Nephron progenitor cell (in vitro differentiated cells): ENCODE results near the gene CD300H.
"Not testable (repeated sequence)": the region's sequence is repeated elsewhere in the genome, so short reads cannot be mapped to it uniquely, and the experiment has no call there.

Experiments used
- DNase-seq: peaks from one replicate; pipeline ENCODE4 v3.0.0; 2021
- H3K27ac Mint-ChIP-seq: 2 replicates; pipeline ENCODE4 v1.8.0; 2021; ENCODE audit warnings: mild to moderate bottlenecking, moderate library complexity, mixed read lengths
- H3K27me3 Mint-ChIP-seq: 2 replicates; pipeline ENCODE4 v1.8.0; 2021; ENCODE audit warnings: mild to moderate bottlenecking, low read depth, mixed read lengths; ENCODE audit not compliant: poor library complexity
- H3K36me3 Mint-ChIP-seq: 2 replicates; pipeline ENCODE4 v1.8.0; 2021; ENCODE audit warnings: low read depth, mixed read lengths
- H3K4me1 Mint-ChIP-seq: 2 replicates; pipeline ENCODE4 v1.8.0; 2021; ENCODE audit warnings: mixed read lengths
- H3K4me3 Mint-ChIP-seq: 2 replicates; pipeline ENCODE4 v1.8.0; 2021; ENCODE audit warnings: mild to moderate bottlenecking, moderate library complexity, mixed read lengths
- H3K9me3 Mint-ChIP-seq: 2 replicates; pipeline ENCODE4 v1.8.0; 2021; ENCODE audit warnings: mild to moderate bottlenecking, moderate library complexity, mixed read lengths
- TF ChIP-seq, protein P1 (sequence below): fragments of 200-600 bp; sonication (generic); IDR thresholded peaks from 2 replicates; pipeline ENCODE4 v1.5.0; 2021; ENCODE audit warnings: antibody characterized with exemption

CD300H gene

DNA sequence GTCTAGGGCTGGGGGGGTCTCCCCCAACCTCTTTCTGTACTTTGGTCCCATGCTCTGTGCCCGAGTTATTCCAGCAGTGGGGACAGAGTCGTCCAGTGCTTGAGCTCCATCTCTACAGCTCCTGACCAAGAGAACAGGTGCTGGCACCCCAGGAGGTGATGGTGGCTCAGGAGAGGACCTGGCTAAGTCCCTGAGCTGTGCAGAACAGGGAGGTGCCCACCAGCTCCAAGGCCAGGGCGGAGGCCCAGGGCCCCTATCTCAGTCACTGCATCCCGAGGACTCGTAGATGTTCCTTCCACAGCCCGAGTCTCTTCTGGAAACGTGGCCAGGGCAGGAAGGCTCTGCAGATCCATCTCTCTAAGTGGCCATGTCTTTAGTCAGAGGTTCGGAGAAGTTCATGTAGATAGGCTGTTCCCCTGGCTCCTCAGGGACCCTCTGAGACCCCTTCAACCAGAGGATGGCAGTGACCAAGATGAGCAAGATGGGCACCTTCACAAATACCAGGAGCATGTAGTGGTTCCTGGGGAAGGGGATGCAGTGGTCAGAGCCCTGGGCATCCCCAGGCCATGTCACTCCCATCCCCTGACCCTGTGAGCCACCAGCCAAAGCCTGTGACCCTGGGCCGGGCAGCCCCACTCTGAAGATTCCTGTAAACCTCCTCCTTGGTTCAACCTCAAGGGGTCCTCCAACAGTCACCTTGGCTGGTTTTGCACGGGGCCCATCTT is 44.8 kb downstream of the CD300H start:
- peaks cover 50% of the 10 kb centered on the region for H3K27me3 Mint-ChIP-seq
- peaks cover 27% of the 10 kb centered on the region for H3K9me3 Mint-ChIP-seq
- TF ChIP-seq, protein P1, sequence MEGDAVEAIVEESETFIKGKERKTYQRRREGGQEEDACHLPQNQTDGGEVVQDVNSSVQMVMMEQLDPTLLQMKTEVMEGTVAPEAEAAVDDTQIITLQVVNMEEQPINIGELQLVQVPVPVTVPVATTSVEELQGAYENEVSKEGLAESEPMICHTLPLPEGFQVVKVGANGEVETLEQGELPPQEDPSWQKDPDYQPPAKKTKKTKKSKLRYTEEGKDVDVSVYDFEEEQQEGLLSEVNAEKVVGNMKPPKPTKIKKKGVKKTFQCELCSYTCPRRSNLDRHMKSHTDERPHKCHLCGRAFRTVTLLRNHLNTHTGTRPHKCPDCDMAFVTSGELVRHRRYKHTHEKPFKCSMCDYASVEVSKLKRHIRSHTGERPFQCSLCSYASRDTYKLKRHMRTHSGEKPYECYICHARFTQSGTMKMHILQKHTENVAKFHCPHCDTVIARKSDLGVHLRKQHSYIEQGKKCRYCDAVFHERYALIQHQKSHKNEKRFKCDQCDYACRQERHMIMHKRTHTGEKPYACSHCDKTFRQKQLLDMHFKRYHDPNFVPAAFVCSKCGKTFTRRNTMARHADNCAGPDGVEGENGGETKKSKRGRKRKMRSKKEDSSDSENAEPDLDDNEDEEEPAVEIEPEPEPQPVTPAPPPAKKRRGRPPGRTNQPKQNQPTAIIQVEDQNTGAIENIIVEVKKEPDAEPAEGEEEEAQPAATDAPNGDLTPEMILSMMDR, result no peak
- DNase-seq, result no peak
- no peak overlapping the region for H3K27ac Mint-ChIP-seq
- no peaks in the 10 kb centered on the region for H3K4me1 Mint-ChIP-seq
- no peaks in the 10 kb centered on the region for H3K36me3 Mint-ChIP-seq
- H3K4me3 Mint-ChIP-seq, result no peak overlapping the region

DNA sequence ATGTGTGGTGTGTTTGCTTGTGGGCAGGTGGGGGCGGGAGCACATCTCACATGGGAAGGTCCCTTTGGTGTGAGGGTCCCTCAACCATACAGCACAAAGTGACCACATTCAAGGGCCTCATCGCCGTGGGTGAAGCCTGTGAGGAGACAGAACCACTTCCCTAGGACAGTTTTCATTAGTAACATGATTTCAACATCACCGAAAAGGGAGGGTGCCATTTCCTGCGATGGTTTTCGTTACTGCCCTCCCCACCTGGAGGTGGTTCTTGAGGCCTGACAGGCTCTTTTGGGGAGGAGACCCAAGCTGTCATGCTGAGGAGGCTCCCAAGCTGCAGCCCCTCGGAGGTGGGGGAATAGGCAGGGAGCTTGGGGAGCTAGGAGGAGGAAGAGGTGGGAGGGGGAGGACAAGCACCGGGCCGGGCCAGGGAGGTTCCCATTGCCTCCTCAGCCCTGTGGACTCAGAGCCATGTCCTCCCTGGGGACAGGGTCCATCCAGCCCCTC is 45.6 kb downstream of the CD300H start:
- Mint-ChIP-seq H3K36me3 (no peaks in the 10 kb centered on the region), H3K4me3 (no peak overlapping the region), H3K27me3 (peaks cover 49% of the 10 kb centered on the region), H3K27ac (no peak overlapping the region), H3K4me1 (no peaks in the 10 kb centered on the region), H3K9me3 (peaks cover 31% of the 10 kb centered on the region)
- DNase-seq, result no peak
- TF ChIP-seq, protein P1, result no peak

DNA sequence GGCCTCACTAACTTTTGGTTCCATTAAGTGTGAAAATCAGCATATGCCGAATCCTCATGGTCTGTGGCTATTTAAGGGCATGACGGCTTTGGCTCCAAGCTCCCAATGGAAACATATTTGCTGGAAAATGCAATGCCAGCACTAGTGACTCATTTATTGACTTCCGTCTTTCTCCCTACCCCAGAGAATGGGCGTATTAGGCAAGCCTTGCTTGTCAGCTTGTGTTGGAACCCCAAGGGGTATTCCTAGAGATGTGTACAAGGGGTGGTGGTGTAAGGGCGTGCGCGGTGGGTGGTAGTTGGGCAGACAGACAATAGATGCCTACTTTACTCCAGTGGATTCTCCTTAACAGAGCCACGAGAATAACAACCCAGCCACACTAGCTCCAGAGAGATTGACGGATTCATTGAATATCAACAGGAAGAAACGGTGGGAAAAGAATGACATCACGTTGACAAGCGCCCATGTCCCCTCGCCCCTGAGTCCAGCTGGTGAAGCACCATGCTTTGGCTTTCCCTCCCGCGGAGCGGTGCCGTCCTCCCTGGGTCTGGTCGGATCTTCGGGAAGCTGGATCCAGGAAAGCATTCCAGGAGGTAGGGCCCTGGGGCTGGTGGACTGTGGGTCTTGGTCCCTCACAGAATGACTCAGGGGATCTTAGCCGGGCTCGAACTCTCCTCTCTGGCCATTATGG is 46.4 kb downstream of the CD300H start:
- Mint-ChIP-seq H3K36me3 (no peaks in the 10 kb centered on the region), H3K4me3 (no peak overlapping the region), H3K27me3 (peaks cover 47% of the 10 kb centered on the region), H3K4me1 (no peaks in the 10 kb centered on the region), H3K9me3 (peaks cover 31% of the 10 kb centered on the region), H3K27ac (no peak overlapping the region)
- DNase-seq, result no peak
- TF ChIP-seq, protein P1, result no peak

DNA sequence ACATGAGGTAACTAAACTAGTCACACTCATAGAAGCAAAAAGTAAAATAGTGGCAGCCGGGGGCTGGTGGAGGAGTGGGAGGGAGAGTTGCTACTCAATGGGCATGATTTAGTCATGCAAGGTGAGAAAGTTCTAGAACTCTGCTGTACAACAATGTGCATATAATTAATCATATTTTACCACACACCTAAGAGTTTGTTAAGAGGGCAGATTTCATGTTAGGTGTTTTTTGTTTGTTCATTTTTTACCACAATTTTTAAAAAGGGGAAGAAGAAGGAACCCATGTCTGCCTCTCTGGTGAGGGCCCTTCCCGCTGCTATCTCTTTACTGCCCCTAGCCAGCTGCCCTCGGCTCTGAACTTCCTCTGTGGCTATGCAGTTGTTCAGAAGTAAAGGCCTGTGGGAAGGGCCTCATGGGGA is 47.3 kb downstream of the CD300H start:
- no peaks in the 10 kb centered on the region for H3K36me3 Mint-ChIP-seq
- H3K27me3 Mint-ChIP-seq, result peaks cover 51% of the 10 kb centered on the region
- TF ChIP-seq, protein P1, result no peak
- no peak overlapping the region for H3K4me3 Mint-ChIP-seq
- H3K4me1 Mint-ChIP-seq, result no peaks in the 10 kb centered on the region
- no peak for DNase-seq
- no peak overlapping the region for H3K27ac Mint-ChIP-seq
- peaks cover 36% of the 10 kb centered on the region for H3K9me3 Mint-ChIP-seq

- not testable (repeated sequence) for H3K36me3 Mint-ChIP-seq, H3K27ac Mint-ChIP-seq, DNase-seq, H3K4me1 Mint-ChIP-seq, H3K4me3 Mint-ChIP-seq
- peaks cover 50% of the 10 kb centered on the region for H3K9me3 Mint-ChIP-seq
- peaks cover 48% of the 10 kb centered on the region for H3K27me3 Mint-ChIP-seq
Observed at GRCh38 chr17:74518413-74518981, 48.8 kb downstream of the CD300H start.

DNA sequence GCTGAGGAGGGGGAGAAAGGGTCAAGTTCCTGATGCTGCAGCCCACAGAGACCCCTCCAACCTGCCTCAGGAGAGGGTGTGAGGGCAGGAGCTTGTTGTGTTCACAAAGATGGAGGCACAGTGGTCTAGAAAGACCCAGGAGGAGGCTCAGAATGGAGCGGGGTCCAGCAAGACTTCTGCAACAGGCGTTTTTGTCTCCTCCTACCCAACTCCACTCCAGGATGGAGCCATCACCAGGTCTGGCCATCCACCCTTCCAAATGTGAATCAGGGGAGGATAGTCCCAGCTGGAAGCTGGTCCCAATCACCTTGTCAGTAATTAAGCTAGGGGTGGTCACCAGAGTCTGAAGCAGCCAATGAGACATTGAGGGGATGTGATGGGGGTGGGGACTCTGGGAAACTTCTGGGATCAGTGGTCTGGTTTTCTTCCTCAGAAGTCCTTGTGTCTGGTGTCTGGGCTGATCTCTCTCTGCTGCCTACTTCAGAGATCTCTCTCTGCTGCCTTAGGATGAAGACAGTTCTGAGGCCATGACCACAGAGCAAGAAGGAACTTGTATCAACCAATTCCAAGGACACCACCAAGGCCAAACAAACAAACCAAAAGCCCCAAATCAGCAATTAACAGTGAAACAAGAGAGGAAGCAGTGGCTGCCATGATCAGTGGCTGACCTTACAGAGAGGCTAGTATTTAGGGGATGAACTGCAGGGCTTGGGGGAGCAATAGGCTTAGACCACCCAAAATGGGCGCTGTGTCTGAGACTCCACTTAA is 50.6 kb downstream of the CD300H start:
- H3K27me3 Mint-ChIP-seq, result peaks cover 56% of the 10 kb centered on the region
- H3K27ac Mint-ChIP-seq, result no peak overlapping the region
- peaks cover 43% of the 10 kb centered on the region for H3K9me3 Mint-ChIP-seq
- TF ChIP-seq, protein P1, result no peak
- DNase-seq, result no peak
- H3K4me3 Mint-ChIP-seq, result no peak overlapping the region
- H3K36me3 Mint-ChIP-seq, result peaks cover 5% of the 10 kb centered on the region
- H3K4me1 Mint-ChIP-seq, result peaks cover 20% of the 10 kb centered on the region
